Measurements from ENCODE around the gene ACOX3.

DNA sequence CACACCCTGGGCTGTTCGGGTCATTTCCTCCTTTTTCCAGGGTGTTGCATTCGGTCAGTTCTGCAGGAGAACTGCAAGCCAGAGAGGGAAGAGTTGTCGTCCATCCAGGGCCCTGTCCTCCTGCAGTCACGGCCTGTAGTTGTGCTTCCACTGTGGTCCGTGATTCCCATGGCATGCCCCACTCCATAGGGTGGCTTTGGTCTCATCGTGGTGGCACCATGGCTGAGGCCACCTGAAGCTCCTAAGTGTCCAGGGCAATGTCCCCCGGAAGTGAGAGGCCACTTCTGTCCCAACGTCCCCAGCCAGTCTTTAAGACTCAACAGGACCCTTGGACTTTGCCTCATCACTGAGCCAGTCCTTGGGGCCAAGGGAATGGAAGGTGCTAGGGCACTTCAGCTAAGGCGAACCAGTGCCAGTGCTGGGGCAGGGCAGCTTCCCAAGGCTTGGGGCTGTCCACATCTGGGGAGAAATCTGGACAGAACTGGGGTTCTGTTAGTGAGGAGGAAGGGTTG, 87.3 kb downstream of the ACOX3 start:
- TF ChIP-seq, protein P1, sequence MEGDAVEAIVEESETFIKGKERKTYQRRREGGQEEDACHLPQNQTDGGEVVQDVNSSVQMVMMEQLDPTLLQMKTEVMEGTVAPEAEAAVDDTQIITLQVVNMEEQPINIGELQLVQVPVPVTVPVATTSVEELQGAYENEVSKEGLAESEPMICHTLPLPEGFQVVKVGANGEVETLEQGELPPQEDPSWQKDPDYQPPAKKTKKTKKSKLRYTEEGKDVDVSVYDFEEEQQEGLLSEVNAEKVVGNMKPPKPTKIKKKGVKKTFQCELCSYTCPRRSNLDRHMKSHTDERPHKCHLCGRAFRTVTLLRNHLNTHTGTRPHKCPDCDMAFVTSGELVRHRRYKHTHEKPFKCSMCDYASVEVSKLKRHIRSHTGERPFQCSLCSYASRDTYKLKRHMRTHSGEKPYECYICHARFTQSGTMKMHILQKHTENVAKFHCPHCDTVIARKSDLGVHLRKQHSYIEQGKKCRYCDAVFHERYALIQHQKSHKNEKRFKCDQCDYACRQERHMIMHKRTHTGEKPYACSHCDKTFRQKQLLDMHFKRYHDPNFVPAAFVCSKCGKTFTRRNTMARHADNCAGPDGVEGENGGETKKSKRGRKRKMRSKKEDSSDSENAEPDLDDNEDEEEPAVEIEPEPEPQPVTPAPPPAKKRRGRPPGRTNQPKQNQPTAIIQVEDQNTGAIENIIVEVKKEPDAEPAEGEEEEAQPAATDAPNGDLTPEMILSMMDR (IDR thresholded peaks at IDR 0.05), result no peak
- TF ChIP-seq POLR2A (IDR thresholded peaks at IDR 0.05), result no peak
